Activated naive CD8-positive, alpha-beta T cell treated with anti-CD3 and anti-CD28 coated beads, Interleukin-2, amount 50 U/mL, for 24 hours (primary cell): ENCODE measurements around the gene CUEDC1.

Experiments
- ATAC-seq: fragments of 150-1000 bp; cut with Tn5 transposase; one replicate; pipeline ENCODE4 v1.10.0; 2021
- DNase-seq: peaks from one replicate; pipeline ENCODE4 v3.0.0; 2021
- H3K27ac Mint-ChIP-seq: one replicate; pipeline ENCODE4 v1.8.0; 2021; ENCODE audit warnings: mild to moderate bottlenecking, mixed read lengths
- H3K27me3 Mint-ChIP-seq: one replicate; pipeline ENCODE4 v1.8.0; 2021; ENCODE audit warnings: mixed read lengths
- H3K36me3 Mint-ChIP-seq: one replicate; pipeline ENCODE4 v1.8.0; 2021; ENCODE audit warnings: low read depth, mixed read lengths
- H3K4me1 Mint-ChIP-seq: one replicate; pipeline ENCODE4 v1.8.0; 2021; ENCODE audit warnings: mixed read lengths
- H3K4me3 Mint-ChIP-seq: one replicate; pipeline ENCODE4 v1.8.0; 2021; ENCODE audit warnings: mild to moderate bottlenecking, moderate library complexity, mixed read lengths
- H3K9me3 Mint-ChIP-seq: one replicate; pipeline ENCODE4 v1.8.0; 2021; ENCODE audit warnings: mixed read lengths

CUEDC1 gene

DNA sequence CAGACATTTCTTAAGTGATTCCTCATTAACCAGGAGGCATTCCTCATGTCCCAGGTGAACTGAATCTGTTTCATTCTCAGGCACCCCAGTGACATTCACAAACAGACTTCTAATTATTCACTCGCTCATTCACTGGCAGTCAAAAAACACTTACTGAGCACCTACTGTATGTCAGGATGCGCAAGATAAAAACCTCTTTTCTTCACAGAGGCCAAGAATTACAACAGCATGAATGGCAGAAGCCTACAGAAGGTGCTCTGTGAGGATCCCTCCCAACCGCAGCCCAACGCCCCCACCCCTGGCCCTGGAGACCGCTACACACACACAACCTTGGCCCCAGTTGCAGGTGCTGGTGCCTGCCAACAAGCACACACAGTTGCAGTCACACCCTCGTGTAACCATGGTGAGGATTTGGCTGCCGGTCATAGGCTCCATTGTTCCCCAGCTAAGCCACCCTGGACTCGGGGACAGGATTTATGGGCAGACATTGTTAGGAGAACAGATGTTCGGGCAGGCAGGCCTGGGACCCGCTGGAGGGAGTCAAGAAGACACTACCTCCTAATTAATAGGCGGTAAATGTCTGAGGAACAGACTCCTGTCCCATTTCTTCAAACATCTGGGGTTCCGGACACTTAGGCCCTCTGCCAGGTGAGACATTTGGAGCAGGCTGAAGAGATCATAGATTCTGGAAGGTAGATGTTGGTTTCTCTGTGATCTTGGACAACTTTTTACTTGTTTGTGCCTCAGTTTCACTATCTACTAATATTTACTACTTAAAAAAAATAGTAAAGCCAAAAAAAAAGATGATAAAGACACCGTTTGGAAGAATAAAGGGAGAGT lies 43.2 kb downstream of the CUEDC1 start:
- no peaks in the 10 kb centered on the region for H3K9me3 Mint-ChIP-seq
- no peak for ATAC-seq
- H3K27me3 Mint-ChIP-seq = peaks cover 7% of the 10 kb centered on the region

DNA sequence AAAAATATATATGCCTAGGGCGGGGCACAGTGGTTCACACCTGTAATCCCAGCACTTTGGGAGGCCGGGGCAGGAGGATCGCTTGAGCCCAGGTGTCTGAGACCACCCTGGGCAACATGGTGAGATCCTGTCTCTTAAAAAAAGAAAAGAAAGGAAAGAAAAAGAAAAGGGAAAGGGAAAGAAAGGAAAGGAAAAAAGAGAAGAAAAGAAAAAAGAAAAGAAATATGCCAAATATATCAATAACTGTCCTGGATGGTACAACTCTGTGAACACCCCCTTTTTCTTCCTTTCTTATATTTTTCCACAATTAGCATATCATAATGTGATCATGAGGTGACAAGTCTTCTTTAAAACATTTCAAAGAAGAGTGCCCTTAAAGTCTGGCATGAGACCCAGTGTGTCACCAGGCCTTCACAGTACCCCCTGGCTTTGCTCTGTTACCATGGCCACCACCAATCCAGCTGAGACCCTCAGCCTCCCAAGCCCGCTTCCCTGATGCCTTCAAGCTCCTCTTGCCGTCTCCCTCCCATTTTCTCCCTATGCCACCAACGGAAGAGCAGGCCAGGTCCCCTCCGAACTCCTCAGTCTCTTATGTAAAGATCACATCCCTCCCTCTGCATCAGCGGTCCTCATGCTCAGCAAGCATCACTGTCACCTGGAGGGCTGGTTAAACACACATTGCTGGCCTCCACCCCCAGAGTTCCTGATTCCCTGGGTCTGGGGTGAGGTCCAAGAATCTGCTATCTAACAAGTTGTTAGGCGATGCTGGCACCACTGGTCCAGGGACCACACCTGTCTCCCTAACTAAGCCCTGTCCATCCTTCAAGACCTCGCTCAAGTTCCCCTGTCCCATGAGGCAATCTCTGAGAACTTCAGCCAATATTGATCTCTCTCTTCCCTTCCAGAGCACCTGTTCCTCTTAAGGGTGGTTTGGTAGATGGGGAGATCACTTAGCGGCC lies 44.5 kb downstream of the CUEDC1 start:
- DNase-seq = no peak
- Mint-ChIP-seq H3K9me3 (no peaks in the 10 kb centered on the region), H3K36me3 (no peaks in the 10 kb centered on the region), H3K4me3 (no peak overlapping the region), H3K27ac (no peak overlapping the region), H3K27me3 (peaks cover 10% of the 10 kb centered on the region), H3K4me1 (no peaks in the 10 kb centered on the region)
- ATAC-seq = no peak

More for the DNA sequence above, 43.2 kb downstream of the CUEDC1 start:
- Mint-ChIP-seq H3K4me3 (no peak overlapping the region), H3K36me3 (no peaks in the 10 kb centered on the region), H3K27ac (no peak overlapping the region), H3K4me1 (no peaks in the 10 kb centered on the region)
- DNase-seq = no peak

DNA sequence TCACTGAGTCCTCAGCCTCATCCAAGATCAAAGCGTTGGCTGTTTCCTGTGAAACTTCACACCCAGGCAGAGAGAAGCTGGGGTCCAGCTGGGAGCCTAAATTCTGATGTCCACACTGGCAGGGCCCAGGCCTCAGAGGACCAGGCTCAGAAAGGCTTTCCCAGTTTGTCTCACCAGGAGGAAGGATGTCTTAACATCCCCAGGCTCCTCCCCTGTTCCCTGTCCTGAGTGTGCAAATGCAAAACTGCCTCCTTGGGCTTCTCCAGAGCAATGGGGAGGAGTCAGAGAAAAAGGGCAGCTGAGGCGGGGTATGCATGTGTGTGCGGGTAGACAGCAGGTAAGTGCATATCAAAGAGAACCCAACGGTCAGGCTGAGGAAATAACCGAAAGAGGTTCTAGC lies 45.7 kb downstream of the CUEDC1 start:
- H3K4me3 Mint-ChIP-seq = no peak overlapping the region
- no peak for ATAC-seq
- peaks cover 10% of the 10 kb centered on the region for H3K27me3 Mint-ChIP-seq
- no peak for DNase-seq
- H3K4me1 Mint-ChIP-seq = no peaks in the 10 kb centered on the region
- no peak overlapping the region for H3K27ac Mint-ChIP-seq
- H3K9me3 Mint-ChIP-seq = no peaks in the 10 kb centered on the region
- no peaks in the 10 kb centered on the region for H3K36me3 Mint-ChIP-seq

DNA sequence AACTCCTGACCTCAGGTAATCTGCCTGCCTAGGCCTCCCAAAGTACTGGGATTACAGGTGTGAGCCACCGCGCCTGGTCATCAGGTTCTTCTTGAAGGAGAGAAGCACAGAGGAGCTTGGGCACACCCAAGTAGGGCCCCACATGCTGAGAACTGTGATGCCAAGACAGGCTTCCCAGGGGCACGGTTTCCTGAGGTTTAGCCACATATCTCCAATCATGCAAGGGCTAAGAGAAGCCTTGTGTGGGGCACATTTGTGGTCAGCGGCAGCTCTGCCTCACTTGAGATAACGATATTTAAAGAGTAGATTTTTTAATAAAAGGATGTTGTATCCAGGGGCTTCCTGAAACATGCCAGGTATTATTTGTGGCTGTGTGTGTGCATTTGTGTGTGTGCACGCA lies 46.9 kb downstream of the CUEDC1 start:
- peaks cover 4% of the 10 kb centered on the region for H3K27me3 Mint-ChIP-seq
- no peak for ATAC-seq
- no peak overlapping the region for H3K27ac Mint-ChIP-seq
- peaks cover 4% of the 10 kb centered on the region for H3K4me1 Mint-ChIP-seq
- no peaks in the 10 kb centered on the region for H3K9me3 Mint-ChIP-seq
- DNase-seq = no peak
- H3K36me3 Mint-ChIP-seq = no peaks in the 10 kb centered on the region
- H3K4me3 Mint-ChIP-seq = no peak overlapping the region

DNA sequence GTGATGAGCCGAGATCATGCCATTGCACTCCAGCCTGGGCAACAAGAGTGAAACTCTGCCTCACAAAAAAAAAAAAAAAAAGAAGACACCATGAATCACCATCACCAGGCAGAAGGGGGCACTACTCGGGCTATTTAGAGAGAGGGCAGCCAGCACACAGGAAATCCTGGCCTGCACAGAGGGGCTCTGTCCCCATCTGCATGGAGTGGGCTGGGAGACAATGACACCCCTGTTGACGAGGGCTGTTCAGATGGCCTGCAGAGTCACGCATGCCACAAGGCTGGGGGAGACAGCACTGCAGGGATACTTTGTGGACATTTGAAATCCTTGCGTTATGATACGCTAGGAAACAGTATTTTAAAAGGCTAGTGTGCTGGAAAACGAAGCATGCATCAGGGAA lies 48.3 kb downstream of the CUEDC1 start:
- H3K36me3 Mint-ChIP-seq = no peaks in the 10 kb centered on the region
- no peak overlapping the region for H3K27ac Mint-ChIP-seq
- peaks cover 12% of the 10 kb centered on the region for H3K4me1 Mint-ChIP-seq
- no peak overlapping the region for H3K4me3 Mint-ChIP-seq
- ATAC-seq (no peak), DNase-seq (no peak)
- H3K9me3 Mint-ChIP-seq = no peaks in the 10 kb centered on the region
- H3K27me3 Mint-ChIP-seq = peaks cover 4% of the 10 kb centered on the region

DNA sequence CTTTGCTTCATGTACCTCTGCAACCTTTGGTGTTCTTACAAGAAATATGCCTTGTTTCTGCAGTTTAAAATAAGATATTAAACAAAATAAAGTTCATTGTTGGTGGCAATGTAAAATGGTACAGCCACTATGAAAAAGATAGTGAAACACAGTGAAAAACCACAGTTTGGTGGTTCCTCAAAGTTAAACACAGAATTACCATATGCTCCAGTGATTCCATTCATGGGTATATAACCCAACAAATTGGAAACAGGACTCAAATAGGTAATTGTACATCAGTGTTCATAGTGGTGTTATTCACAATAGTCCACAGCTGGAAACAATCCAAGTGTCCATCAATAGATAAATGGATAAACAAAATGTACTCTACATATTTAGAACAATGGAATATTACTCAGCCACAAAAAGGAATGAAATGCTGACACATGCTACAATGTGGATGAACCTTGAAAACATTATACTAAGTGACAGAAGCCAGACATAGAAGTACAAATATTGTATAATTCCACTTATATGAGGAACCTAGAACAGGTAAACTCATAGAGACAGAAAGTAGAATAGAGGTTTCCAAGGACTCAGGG lies 49.2 kb downstream of the CUEDC1 start:
- Mint-ChIP-seq H3K27me3 (peaks cover 4% of the 10 kb centered on the region), H3K36me3 (no peaks in the 10 kb centered on the region), H3K27ac (no peak overlapping the region), H3K4me3 (no peak overlapping the region), H3K4me1 (peaks cover 12% of the 10 kb centered on the region), H3K9me3 (no peaks in the 10 kb centered on the region)
- ATAC-seq = peak; percentile 27
- no peak for DNase-seq

DNA sequence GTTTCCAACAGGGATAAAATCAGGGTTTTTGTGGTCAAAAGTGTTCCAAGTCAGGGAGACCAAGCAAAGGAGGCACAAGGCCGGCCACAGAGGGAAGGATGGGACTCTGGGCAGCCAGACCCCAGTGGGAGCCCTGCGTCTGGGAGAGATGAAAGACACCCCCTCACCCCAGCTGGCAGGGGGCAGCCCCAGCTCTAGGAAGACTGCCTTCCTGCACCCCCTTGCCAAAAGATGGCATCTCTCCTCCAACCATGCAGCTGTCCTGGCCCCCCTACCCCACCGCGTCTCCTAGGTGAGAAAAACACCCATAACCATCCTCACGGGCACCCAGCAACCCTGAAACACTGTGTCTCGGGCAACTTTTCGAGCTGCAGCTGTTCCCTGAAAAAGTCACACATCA lies 51.3 kb downstream of the CUEDC1 start:
- H3K36me3 Mint-ChIP-seq = no peaks in the 10 kb centered on the region
- H3K9me3 Mint-ChIP-seq = no peaks in the 10 kb centered on the region
- H3K27ac Mint-ChIP-seq = no peak overlapping the region
- peaks cover 12% of the 10 kb centered on the region for H3K4me1 Mint-ChIP-seq
- no peak overlapping the region for H3K4me3 Mint-ChIP-seq
- peaks cover 6% of the 10 kb centered on the region for H3K27me3 Mint-ChIP-seq
- ATAC-seq (no peak), DNase-seq (no peak)

DNA sequence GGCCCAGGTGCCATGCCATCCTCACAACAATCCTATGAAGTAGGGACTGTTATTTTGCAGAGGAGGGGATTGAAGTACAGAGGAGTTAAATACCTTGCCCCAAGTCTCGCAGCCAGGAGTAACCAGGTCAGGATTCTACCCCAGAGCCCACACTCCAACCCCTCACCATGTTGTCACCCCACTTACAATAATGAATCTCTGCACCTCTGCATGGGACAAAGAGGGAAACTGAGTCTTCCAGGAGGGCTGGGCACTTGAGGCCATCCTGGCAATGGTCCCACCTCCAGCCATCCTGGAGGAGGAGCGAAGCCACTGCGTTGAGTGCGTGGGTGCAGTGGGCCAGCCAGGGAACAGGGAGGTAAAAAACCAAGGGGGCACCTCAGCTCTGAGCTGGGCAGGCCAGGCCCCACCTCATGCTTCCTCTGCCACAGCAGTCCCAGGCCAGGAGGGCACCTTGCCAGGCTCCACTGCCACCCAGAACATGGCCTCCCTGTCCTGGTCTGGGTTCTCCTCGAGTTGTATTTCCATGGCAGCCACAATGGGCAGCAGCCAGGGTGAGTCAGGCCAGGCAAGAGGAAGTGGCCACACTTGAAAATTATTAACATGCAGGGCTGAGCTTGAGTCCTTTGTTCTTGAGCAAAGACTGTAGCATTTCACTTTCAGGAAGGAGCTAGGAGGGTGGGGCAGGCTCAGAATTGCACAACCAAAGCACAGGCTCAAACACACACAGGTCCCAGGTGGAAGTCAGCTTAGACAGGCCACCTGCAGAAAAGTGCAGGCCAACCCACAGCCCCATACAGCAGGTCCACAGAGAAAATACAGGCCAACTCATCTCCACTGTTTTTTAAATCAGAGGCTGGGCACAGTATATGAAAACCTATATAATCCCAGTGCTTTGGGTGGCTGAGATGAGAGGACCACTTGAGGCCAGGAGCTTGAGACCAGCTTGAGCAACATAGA lies 52.1 kb downstream of the CUEDC1 start:
- ATAC-seq = no peak
- H3K9me3 Mint-ChIP-seq = no peaks in the 10 kb centered on the region
- peaks cover 12% of the 10 kb centered on the region for H3K4me1 Mint-ChIP-seq
- no peak overlapping the region for H3K27ac Mint-ChIP-seq
- no peak for DNase-seq
- H3K36me3 Mint-ChIP-seq = no peaks in the 10 kb centered on the region
- H3K4me3 Mint-ChIP-seq = no peak overlapping the region
- H3K27me3 Mint-ChIP-seq = peaks cover 6% of the 10 kb centered on the region

DNA sequence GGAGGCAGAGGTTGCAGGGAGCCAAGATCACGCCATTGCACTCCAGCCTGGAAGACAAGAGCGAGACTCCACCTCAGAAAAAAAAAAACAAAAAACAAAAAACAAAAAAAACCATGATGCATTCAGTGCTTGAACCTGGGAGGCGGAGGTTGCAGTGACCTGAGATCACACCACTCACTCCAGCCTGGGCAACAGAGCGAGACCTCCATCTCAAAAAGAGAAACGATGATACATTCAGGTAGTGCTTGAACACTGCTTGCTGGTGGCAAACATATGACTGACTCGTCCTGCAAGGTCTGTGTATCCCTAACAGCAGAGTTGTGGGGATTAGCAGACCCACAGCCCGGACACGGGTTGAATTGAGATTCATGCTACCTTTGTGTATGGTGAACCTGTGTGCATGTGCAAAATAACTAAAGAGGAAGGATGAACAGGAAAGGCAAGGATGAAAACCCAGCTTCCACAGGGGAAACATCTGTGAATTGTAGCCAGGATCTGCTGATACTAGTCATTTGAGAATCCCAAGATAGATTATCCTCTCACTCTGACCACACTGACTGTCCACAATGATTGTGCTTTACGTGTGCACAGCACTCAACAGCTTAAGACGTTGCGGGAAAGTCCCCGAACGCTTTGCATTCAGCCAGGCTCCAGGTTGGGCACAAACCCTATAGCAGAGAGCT lies 53.0 kb downstream of the CUEDC1 start:
- Mint-ChIP-seq H3K36me3 (no peaks in the 10 kb centered on the region), H3K9me3 (no peaks in the 10 kb centered on the region), H3K4me1 (peaks cover 12% of the 10 kb centered on the region), H3K27ac (no peak overlapping the region), H3K27me3 (peaks cover 6% of the 10 kb centered on the region), H3K4me3 (no peak overlapping the region)
- DNase-seq (no peak), ATAC-seq (no peak)

DNA sequence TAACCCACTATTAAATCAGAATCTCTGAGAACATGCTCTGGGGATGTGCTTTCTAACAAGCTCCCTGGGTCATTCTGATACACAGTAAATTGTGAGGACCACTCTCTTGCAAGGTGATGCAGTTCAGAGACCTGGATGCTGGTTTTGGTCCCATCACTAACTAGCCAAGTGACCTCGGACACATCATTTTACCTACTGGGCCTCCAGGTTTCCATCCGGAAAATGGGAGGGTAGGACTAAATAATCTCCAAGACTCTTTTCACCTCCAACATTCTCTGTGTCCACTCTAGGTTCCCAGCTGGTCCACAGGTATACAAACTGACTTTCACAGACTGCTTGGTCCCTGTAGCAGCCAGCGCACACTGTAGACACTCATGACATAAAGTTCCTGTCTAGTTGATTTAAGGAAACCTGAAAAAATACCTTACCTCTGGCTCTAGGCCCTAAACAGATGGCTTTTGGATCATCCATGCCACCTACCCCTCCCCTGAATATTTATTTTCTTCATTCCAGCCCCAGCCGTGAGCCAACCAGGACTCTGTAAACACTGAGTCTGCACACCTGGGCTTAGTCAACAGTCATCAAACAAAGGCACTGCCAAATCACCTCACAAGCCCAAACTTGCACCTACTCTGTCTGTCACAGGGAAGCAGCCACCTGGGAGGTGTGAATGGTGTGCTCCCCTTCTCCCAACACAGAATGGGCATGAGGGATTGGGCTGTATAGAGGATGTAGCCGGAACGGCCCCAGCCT lies 54.0 kb downstream of the CUEDC1 start:
- H3K27ac Mint-ChIP-seq = no peak overlapping the region
- H3K4me1 Mint-ChIP-seq = peaks cover 12% of the 10 kb centered on the region
- no peaks in the 10 kb centered on the region for H3K9me3 Mint-ChIP-seq
- peaks cover 2% of the 10 kb centered on the region for H3K27me3 Mint-ChIP-seq
- H3K4me3 Mint-ChIP-seq = no peak overlapping the region
- H3K36me3 Mint-ChIP-seq = no peaks in the 10 kb centered on the region
- ATAC-seq (no peak), DNase-seq (no peak)

DNA sequence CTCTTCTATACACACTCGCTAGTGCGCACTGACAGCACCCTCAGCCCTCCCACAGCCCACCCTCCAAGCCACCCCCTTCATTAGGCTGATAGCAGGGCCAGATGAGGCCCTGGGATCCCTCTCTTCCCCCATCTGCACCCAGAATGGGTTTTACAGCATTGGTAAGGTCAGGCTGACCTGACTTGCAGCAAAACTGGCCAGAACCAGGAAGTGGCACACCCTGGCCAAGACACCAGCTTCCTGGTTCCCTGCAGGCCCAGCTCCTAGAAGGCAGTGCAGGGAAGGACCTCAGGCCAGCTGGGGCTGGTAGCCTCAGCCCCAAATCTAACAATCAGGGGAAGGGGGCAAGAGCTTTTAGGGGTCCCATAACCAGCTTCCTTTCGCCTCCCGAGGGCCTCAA lies 55.4 kb downstream of the CUEDC1 start:
- ATAC-seq (no peak), DNase-seq (no peak)
- Mint-ChIP-seq H3K9me3 (no peaks in the 10 kb centered on the region), H3K27ac (no peak overlapping the region), H3K27me3 (peaks cover 2% of the 10 kb centered on the region), H3K36me3 (no peaks in the 10 kb centered on the region), H3K4me3 (no peak overlapping the region), H3K4me1 (peaks cover 12% of the 10 kb centered on the region)

DNA sequence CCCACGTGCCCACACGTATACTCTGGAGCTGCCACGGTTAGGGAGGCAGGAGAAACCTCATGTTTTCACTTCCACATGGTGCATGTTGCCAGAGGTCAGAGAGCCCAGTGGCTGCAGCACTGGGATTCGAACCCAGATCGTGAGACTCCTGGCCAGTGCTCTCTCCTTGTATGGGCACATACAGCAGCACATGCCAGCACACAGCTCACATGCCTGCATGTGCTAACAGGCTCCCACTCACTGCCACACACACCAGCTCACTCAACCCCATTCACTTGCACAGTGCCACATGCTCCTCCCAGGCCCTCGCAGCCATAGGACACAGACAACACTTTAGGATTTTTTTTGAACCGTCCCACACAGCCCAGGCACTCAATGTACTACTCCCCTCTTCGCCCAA lies 55.8 kb downstream of the CUEDC1 start:
- no peak overlapping the region for H3K27ac Mint-ChIP-seq
- H3K4me1 Mint-ChIP-seq = peaks cover 12% of the 10 kb centered on the region
- peaks cover 2% of the 10 kb centered on the region for H3K27me3 Mint-ChIP-seq

More for the DNA sequence above, 55.8 kb downstream of the CUEDC1 start:
- no peak for ATAC-seq
- no peaks in the 10 kb centered on the region for H3K9me3 Mint-ChIP-seq
- H3K4me3 Mint-ChIP-seq = no peak overlapping the region
- no peak for DNase-seq
- H3K36me3 Mint-ChIP-seq = no peaks in the 10 kb centered on the region
